Retinal pigment epithelial cell (primary cell): ENCODE measurements around the gene RFXANK.

Experiments
- DNase-seq: peaks from one replicate; pipeline ENCODE4 v3.0.0-alpha.2; 2010; ENCODE audit warnings: low read depth
- H3K4me3 ChIP-seq: 2 replicates; pipeline ENCODE4 v1.5.1; 2011; ENCODE audit warnings: mild to moderate bottlenecking, low read length, control low read depth, moderate library complexity
- TF ChIP-seq, protein P1 (sequence below): conservative IDR thresholded peaks from 2 replicates; pipeline ENCODE4 v1.5.1; 2011; ENCODE audit warnings: low read depth, low read length, control low read depth, inconsistent platforms

The RFXANK gene

DNA sequence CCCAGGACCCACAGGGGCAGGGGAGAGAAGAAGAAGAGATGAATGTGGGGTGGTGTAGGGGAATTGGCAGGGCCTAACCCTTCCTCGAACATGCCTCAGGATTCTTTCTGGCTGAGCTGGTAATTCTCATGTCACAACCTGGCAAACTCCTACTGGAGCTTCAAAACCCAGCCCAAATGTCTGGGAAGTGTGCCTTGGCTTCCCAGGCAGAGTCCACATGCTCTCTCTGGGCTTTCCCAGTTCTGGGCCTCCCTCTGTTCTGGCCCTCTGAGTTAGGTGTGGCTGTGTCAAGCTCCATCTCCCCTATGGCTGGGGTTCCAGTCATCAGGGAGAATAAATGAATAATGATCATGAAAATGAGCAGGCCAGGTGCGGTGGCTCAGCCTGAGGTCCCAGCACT is 42.6 kb upstream of the RFXANK start:
- TF ChIP-seq, protein P1, sequence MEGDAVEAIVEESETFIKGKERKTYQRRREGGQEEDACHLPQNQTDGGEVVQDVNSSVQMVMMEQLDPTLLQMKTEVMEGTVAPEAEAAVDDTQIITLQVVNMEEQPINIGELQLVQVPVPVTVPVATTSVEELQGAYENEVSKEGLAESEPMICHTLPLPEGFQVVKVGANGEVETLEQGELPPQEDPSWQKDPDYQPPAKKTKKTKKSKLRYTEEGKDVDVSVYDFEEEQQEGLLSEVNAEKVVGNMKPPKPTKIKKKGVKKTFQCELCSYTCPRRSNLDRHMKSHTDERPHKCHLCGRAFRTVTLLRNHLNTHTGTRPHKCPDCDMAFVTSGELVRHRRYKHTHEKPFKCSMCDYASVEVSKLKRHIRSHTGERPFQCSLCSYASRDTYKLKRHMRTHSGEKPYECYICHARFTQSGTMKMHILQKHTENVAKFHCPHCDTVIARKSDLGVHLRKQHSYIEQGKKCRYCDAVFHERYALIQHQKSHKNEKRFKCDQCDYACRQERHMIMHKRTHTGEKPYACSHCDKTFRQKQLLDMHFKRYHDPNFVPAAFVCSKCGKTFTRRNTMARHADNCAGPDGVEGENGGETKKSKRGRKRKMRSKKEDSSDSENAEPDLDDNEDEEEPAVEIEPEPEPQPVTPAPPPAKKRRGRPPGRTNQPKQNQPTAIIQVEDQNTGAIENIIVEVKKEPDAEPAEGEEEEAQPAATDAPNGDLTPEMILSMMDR = no peak
- H3K4me3 ChIP-seq = no peak overlapping the region
- DNase-seq = no peak

DNA sequence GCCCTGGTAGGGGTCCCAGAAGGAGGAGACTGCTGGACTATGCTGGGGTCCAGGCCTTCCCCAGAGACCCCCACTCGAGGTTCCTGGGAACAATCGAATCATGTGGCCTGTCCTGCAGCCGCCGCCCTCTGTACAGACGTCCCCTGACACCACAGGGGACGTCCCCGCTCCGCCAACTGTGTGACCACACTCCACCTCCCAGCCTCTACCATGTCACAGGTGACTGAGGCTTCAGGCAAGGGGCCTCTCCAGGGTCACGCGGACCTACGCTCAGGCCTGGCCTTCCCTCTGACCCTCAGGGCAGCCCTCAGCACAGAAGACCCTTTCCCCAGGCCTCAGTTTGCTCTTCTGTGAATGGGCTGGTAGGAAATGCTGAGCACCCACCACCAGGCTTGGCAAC is 40.6 kb upstream of the RFXANK start:
- TF ChIP-seq, protein P1 = no peak
- no peak for DNase-seq
- H3K4me3 ChIP-seq = no peak overlapping the region

DNA sequence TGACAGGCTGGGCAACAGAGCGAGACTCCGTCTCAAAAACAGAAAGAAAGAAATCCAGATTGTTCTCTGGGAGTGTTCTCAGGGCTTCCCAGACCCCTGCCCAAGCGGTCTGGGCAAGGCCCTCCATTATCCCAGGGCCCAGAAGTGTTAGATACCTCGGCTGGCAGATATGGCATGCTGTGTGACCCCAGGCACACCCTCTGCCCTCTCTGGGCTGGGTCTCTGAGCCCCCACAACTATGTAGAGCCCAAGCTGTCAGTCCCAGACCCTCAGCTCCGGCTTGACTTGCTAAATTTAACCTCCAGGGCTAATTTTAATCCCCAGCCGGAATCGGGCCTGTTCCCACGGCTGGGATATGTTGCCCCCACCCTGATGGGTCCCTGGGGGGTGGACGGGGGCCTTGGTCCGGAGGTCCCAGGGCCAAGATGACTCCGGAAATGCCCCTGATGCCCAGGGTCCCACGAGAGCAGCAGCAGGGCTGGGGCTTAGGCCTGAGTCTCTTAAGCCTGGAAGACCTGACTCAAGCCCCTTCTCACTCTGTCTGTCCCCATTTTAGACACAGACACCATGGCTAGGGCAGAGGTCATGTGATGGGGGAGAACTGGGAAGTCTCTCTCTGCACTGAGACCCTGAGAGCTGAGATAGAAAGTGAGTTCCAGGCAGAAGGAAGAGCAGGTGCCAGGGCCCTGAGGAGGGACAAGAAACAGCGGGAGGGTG is 39.2 kb upstream of the RFXANK start:
- TF ChIP-seq, protein P1 = no peak
- no peak for DNase-seq
- no peak overlapping the region for H3K4me3 ChIP-seq

DNA sequence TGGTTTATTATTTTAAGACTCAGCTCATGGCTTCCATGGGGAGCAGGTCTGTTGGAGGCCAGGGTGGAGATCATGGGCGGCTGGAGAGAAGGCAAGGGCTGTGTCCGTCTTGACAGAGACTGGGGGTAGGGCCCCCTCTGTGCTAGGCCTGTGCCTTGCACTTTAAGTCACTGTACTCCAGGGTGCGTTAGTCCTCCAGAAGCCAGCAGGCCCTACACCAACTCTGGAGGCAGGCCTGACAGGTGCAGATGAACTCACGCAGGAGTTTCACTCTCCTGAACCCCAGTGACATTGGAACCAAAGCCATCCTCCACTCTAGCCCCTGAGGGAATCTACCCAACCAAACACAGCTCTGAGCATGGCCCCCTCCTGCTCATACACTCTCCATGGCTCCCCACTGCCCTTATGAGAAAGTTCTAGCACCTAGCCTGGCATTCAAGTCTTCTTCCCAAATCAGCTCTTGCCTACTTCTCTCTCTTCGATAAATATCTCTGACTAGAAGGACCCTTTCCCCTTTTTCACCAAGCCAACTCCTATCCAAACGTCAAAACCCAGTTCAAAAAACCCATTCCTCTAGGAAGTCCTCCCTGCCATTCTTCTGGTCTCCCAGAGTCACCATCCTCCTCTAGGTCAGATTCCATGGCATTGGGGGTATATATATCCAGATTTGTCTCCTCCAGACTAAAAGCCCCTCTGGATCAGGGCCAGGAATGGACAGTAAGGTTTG is 37.1 kb upstream of the RFXANK start:
- DNase-seq = no peak
- TF ChIP-seq, protein P1 = no peak
- no peak overlapping the region for H3K4me3 ChIP-seq

DNA sequence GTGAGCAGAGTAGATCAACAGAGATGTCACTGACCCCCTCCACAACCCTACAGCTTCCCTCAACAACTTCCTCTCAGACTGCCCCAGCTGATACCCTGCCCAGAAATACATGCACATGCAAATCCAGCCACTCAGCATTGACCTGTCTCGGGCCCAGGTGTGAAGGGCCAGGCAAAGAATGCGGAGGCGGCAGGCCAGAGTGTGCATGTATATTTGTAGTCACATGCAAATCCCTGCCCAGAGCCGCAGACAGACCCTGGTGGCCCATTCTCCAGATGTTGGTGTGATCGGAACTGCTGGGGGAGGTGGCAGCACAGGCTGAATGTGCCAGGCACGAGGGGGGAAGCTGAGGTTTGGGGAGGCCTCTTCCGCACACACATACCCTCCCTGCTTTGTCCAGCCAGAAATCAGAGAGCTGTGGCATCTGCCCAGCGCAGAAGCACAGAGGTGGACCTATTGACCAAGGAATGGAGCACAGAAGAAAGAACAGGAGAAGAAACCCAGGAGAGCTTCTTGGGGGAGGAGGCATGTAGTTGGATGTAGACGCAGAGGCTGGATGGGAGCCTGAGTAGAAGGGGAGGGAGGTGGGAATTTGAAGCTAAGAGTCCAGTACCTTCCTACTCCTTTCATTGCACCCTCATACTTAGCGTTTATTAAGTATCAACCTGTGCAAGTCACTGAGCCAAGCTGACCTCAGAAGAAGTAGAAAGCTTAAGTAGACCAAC is 36.4 kb upstream of the RFXANK start:
- TF ChIP-seq, protein P1 = no peak
- no peak overlapping the region for H3K4me3 ChIP-seq
- no peak for DNase-seq

DNA sequence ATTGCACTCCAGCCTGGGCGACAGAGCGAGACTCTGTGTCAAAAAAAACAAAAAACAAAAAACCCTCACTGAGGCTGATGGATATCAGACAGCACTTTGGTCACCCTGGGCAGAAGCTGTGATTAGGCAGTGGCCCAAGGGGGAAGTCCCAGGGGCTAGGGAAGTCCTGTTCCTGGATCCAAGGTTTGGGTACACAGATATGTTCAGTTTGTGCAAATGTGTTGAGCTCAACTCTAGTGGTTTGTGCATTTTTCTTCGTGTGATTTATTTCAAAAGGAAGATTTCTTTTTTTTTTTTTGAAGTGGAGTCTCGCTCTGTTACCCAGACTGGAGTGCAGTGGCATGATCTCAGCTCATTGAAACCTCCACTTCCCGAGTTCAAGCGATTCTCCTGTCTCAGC is 34.2 kb upstream of the RFXANK start:
- TF ChIP-seq, protein P1 = no peak

DNA sequence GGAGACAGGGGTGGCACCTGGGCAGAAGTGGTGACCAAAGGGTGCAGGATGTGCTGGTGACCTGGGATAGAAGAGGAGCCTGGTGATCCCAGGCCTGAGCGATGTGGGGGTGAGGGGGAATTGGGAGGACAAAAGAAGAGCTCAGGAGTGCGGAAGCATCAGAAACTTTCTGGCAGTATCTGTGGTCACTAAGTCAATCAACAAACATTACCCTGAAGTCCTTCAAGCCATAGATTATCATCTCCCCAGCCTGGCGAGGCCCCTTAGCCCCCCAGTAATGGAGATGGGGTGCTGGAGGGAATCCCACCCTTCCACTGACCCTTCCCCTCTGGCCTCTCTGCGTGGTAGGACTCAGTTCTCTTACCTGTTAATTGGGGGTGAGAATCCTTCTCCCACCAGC is 32.5 kb upstream of the RFXANK start:
- TF ChIP-seq, protein P1 = no peak

More for the DNA sequence above, 34.2 kb upstream of the RFXANK start:
- no peak overlapping the region for H3K4me3 ChIP-seq
- DNase-seq = no peak

More for the DNA sequence above, 32.5 kb upstream of the RFXANK start:
- H3K4me3 ChIP-seq = no peak overlapping the region
- DNase-seq = no peak
